ENCODE measurements around the gene CERS6. TPM values are rescaled to one million over a fixed set of nuclear protein-coding genes. Genes with fewer than 3 reads are reported as not detected.

The CERS6 gene
- total and polyA plus RNA-seq, 10 of the 15 experiments (the other 5 are each of a cell fraction or from before 2014, with no cell fraction given), result 1.3 to 20.4 (median 14.1) TPM

- ChIA-PET CTCF (no interaction called here), SMC1A (ENCODE audit: uncharacterized antibody, unreplicated experiment) (no interaction called here), RAD21 (ENCODE audit: unreplicated experiment) (no interaction called here), POLR2A (no interaction called here)
- Histone ChIP-seq H3K27ac (ENCODE audit: control insufficient read depth, insufficient read depth) (0 out of 2 replicates have a peak overlapping the region, but pooled peaks have one; percentile 15), H2AFZ (ENCODE audit: control insufficient read depth, low read depth, low read length) (no peak overlapping the region), H3K4me3 (no peak overlapping the region), H3K9me3 (replicated peaks; ENCODE audit: control insufficient read depth, insufficient read depth, low read length) (peaks cover 7% of the 10 kb centered on the region; the same call in 2 of the 3 replicates), H3K4me2 (ENCODE audit: control insufficient read depth, insufficient read depth) (no peak overlapping the region; the same call in 1 of the 2 replicates), H3K36me3 (ENCODE audit: control insufficient read depth in 2 of 2, insufficient read depth in 2 of 2, low read length in 1 of 2) (peaks cover 1 to 7% of the 10 kb centered on the region in 2 experiments; a peak in 1 of 4 replicates), H3K79me2 (ENCODE audit: control insufficient read depth, insufficient read depth, low read length) (peaks cover 1% of the 10 kb centered on the region), H3K4me1 (ENCODE audit: control insufficient read depth, insufficient read depth, low read length) (peaks cover 13% of the 10 kb centered on the region; the same call in 1 of the 2 replicates), H4K20me1 (ENCODE audit: control insufficient read depth, insufficient read depth) (no peaks in the 10 kb centered on the region), H3K9ac (ENCODE audit: control insufficient read depth, insufficient read depth, low read length) (no peak overlapping the region), H3K27me3 (replicated peaks in 1 of 2; ENCODE audit: control insufficient read depth in 2 of 2, insufficient read depth in 2 of 2, low read length in 1 of 2) (no peaks in the 10 kb centered on the region)
- intact Hi-C loops (cut with micrococcal nuclease; ENCODE audit: unreplicated experiment), result no loop called here
- no TSS peak for BruUV-seq (replicated peaks)
- ATAC-seq (peak; percentile 62), FAIRE-seq (no peak), DNase-seq (ENCODE audit: low read depth, low spot score) (no peak)
- in situ Hi-C loops (cut with MboI), result no loop called here
- TF ChIP-seq ZNF24 (IDR thresholded peaks at IDR 0.05) (no peak), MEF2A (IDR thresholded peaks at IDR 0.05; ENCODE audit: insufficient read depth, low read depth, low read length) (peak; percentile 67)
- WGBS (ENCODE audit: insufficient coverage, insufficient replicate concordance, low lambda C conversion rate, missing lambda C conversion rate), result 81% methylated on average over 7 of the region's 7 CpGs
Observed at GRCh38 chr2:168560817-168561499, 104.9 kb downstream of the CERS6 start.

- CTCF ChIA-PET, result no interaction called here
- Histone ChIP-seq H3K27me3 (replicated peaks in 1 of 2; ENCODE audit: control insufficient read depth in 2 of 2, insufficient read depth in 2 of 2, low read length in 1 of 2) (no peaks in the 10 kb centered on the region), H3K36me3 (ENCODE audit: control insufficient read depth in 2 of 2, insufficient read depth in 2 of 2, low read length in 1 of 2) (peaks cover 1 to 7% of the 10 kb centered on the region in 2 experiments; a peak in 1 of 4 replicates), H3K9ac (ENCODE audit: control insufficient read depth, insufficient read depth, low read length) (no peak overlapping the region), H3K27ac (ENCODE audit: control insufficient read depth, insufficient read depth) (no peak overlapping the region), H4K20me1 (ENCODE audit: control insufficient read depth, insufficient read depth) (no peaks in the 10 kb centered on the region), H3K4me3 (no peak overlapping the region), H3K79me2 (ENCODE audit: control insufficient read depth, insufficient read depth, low read length) (peaks cover 1% of the 10 kb centered on the region), H3K4me2 (ENCODE audit: control insufficient read depth, insufficient read depth) (no peak overlapping the region), H3K4me1 (ENCODE audit: control insufficient read depth, insufficient read depth, low read length) (peaks cover 20% of the 10 kb centered on the region; the same call in 1 of the 2 replicates), H3K9me3 (replicated peaks; ENCODE audit: control insufficient read depth, insufficient read depth, low read length) (peaks cover 7% of the 10 kb centered on the region; the same call in 2 of the 3 replicates), H2AFZ (ENCODE audit: control insufficient read depth, low read depth, low read length) (no peak overlapping the region)
- POLR2A ChIA-PET, result no interaction called here
- RAD21 ChIA-PET (ENCODE audit: unreplicated experiment), result no interaction called here
- no peak for DNase-seq (ENCODE audit: low read depth, low spot score)
- SMC1A ChIA-PET (ENCODE audit: uncharacterized antibody, unreplicated experiment), result no interaction called here
- no peak for ATAC-seq
- no TSS peak for BruUV-seq (replicated peaks)
- TF ChIP-seq MTA3 (IDR thresholded peaks at IDR 0.05; ENCODE audit: borderline replicate concordance, low read length), result no peak
- TF ChIP-seq FOXK2 (IDR thresholded peaks at IDR 0.05), result no peak
- TF ChIP-seq ESRRA (IDR thresholded peaks at IDR 0.05; ENCODE audit: low read length), result no peak
- no peak for TF ChIP-seq POLR2A (IDR thresholded peaks at IDR 0.05; ENCODE audit: low read depth, low read length)
- no peak for TF ChIP-seq PAX5 (IDR thresholded peaks at IDR 0.05; ENCODE audit: borderline replicate concordance, low read depth, low read length)
- TF ChIP-seq NFYA (IDR thresholded peaks at IDR 0.05; ENCODE audit: borderline replicate concordance, low read depth, low read length), result no peak
- no peak for TF ChIP-seq SMC3 (IDR thresholded peaks at IDR 0.05; ENCODE audit: borderline replicate concordance, low read length)
- TF ChIP-seq RAD21 (IDR thresholded peaks at IDR 0.05; ENCODE audit: insufficient read depth, low read depth, low read length), result no peak
- no peak for TF ChIP-seq FOS (IDR thresholded peaks at IDR 0.05; ENCODE audit: borderline replicate concordance, extremely low read depth, insufficient read length)
- TF ChIP-seq RAD51 (IDR thresholded peaks at IDR 0.05), result no peak
- TF ChIP-seq, protein P1, sequence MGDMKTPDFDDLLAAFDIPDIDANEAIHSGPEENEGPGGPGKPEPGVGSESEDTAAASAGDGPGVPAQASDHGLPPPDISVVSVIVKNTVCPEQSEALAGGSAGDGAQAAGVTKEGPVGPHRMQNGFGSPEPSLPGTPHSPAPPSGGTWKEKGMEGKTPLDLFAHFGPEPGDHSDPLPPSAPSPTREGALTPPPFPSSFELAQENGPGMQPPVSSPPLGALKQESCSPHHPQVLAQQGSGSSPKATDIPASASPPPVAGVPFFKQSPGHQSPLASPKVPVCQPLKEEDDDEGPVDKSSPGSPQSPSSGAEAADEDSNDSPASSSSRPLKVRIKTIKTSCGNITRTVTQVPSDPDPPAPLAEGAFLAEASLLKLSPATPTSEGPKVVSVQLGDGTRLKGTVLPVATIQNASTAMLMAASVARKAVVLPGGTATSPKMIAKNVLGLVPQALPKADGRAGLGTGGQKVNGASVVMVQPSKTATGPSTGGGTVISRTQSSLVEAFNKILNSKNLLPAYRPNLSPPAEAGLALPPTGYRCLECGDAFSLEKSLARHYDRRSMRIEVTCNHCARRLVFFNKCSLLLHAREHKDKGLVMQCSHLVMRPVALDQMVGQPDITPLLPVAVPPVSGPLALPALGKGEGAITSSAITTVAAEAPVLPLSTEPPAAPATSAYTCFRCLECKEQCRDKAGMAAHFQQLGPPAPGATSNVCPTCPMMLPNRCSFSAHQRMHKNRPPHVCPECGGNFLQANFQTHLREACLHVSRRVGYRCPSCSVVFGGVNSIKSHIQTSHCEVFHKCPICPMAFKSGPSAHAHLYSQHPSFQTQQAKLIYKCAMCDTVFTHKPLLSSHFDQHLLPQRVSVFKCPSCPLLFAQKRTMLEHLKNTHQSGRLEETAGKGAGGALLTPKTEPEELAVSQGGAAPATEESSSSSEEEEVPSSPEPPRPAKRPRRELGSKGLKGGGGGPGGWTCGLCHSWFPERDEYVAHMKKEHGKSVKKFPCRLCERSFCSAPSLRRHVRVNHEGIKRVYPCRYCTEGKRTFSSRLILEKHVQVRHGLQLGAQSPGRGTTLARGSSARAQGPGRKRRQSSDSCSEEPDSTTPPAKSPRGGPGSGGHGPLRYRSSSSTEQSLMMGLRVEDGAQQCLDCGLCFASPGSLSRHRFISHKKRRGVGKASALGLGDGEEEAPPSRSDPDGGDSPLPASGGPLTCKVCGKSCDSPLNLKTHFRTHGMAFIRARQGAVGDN (IDR thresholded peaks at IDR 0.05), result no peak
- in situ Hi-C loops (cut with MboI), result no loop called here
- no peak for FAIRE-seq
- WGBS (ENCODE audit: insufficient coverage, insufficient replicate concordance, low lambda C conversion rate, missing lambda C conversion rate), result 75% methylated on average over 6 of the region's 6 CpGs
- intact Hi-C loops (cut with micrococcal nuclease; ENCODE audit: unreplicated experiment), result no loop called here
Observed at GRCh38 chr2:168561991-168562390, 105.9 kb downstream of the CERS6 start.

All from GM12878 (cell line).